Measurements from ENCODE around the gene HNRNPR.

HNRNPR gene

DNA sequence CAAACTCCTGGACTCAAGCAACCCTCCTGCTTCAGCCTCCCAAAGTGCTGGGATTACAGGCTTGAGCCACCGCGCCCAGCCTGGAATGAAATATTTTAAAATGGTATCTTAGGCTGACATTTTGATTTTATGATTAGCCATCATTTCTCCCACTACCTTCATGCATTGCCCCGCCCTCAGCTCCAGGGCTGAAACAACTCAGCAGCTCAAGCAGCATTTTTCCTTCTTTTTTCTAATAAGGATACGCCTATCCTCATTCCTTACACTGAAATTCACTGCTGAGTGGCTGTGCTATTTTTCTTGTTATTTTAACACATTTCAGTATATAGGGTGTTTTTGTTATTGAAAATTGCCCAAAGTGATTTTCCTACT, 70.0 kb downstream of the HNRNPR start:
- CTCF ChIA-PET = interaction anchor here (1.3 kb wide), 1 partner anchor 89 kb away, joined by 3 read pairs; no protein-coding TSS in a partner anchor

DNA sequence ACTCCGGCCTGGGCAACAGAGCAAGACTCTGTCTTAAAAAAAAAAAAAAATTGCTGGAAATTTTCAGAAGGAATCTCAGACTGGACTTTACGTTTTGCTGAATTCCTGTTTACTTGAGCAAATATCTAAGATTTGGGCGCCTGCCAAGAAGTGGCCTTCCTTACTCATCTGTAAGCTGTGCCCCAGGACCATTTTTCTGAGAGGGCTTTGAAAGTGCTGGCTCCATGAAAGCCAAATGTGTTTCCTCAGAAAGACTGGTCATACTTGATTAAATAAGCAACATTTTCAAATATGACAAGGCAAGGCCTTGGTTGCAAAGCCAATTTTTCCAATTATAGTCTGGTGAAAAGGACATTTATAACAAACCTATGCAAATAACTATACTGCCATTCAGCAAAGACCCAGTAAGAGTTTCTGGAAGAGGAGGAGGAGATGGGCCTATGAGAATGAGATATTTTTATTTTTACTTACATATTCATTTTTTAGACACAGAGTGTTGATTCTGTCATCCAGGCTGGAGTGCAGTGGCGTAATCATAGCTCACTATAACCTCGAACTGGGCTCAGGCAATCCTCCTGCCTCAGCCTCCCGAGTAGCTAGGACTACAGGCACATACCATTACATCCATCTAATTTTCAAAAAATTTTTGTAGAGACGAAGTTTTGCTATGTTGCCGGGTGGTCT, 70.5 kb downstream of the HNRNPR start:
- POLR2A ChIA-PET = no interaction called here
- Histone ChIP-seq H3K27ac (ENCODE audit: extremely low read depth, low read depth, low read length) (no peak overlapping the region), H3K4me3 (ENCODE audit: low read depth, low read length) (no peak overlapping the region), H3K4me1 (ENCODE audit: control insufficient read depth, insufficient read depth, low read length) (no peaks in the 10 kb centered on the region), H3K9me3 (ENCODE audit: control insufficient read depth, insufficient read depth, low read depth, low read length) (no peaks in the 10 kb centered on the region), H3K36me3 (ENCODE audit: control insufficient read depth in 2 of 2, insufficient read depth in 1 of 2, low read length in 2 of 2) (peaks cover 0 to 6% of the 10 kb centered on the region in 2 experiments; a peak in 1 of 3 replicates)
- CTCF ChIA-PET = interaction anchor here (0.7 to 1.3 kb wide), 2 partner anchors 35 to 88 kb away, joined by 3 to 4 read pairs; no protein-coding TSS in a partner anchor
- no peak for TF ChIP-seq ZNF391 (tag by site-specific recombination; IDR thresholded peaks at IDR 0.05; ENCODE audit: borderline replicate concordance, low read depth)
- no peak for TF ChIP-seq ZNF544 (tag by site-specific recombination; IDR thresholded peaks at IDR 0.05)
- TF ChIP-seq ZNF692 (tag by site-specific recombination; IDR thresholded peaks at IDR 0.05) = no peak
- TF ChIP-seq ZNF398 (tag by site-specific recombination; IDR thresholded peaks at IDR 0.05) = no peak
- no peak for TF ChIP-seq ZSCAN23 (tag by site-specific recombination; IDR thresholded peaks at IDR 0.05)
- no peak for TF ChIP-seq ZNF169 (tag by site-specific recombination; IDR thresholded peaks at IDR 0.05)
- TF ChIP-seq, protein P1, sequence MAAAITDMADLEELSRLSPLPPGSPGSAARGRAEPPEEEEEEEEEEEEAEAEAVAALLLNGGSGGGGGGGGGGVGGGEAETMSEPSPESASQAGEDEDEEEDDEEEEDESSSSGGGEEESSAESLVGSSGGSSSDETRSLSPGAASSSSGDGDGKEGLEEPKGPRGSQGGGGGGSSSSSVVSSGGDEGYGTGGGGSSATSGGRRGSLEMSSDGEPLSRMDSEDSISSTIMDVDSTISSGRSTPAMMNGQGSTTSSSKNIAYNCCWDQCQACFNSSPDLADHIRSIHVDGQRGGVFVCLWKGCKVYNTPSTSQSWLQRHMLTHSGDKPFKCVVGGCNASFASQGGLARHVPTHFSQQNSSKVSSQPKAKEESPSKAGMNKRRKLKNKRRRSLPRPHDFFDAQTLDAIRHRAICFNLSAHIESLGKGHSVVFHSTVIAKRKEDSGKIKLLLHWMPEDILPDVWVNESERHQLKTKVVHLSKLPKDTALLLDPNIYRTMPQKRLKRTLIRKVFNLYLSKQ (tag by site-specific recombination; IDR thresholded peaks at IDR 0.05; ENCODE audit: borderline replicate concordance) = no peak
- TF ChIP-seq ZNF777 (tag by site-specific recombination; IDR thresholded peaks at IDR 0.05; ENCODE audit: borderline replicate concordance) = no peak
- no peak for TF ChIP-seq ZNF707 (tag by site-specific recombination; IDR thresholded peaks at IDR 0.05)
- no peak for TF ChIP-seq ZNF423 (tag by site-specific recombination; IDR thresholded peaks at IDR 0.05)
- TF ChIP-seq WT1 (tag by site-specific recombination; IDR thresholded peaks at IDR 0.05) = no peak
- TF ChIP-seq, protein P2, sequence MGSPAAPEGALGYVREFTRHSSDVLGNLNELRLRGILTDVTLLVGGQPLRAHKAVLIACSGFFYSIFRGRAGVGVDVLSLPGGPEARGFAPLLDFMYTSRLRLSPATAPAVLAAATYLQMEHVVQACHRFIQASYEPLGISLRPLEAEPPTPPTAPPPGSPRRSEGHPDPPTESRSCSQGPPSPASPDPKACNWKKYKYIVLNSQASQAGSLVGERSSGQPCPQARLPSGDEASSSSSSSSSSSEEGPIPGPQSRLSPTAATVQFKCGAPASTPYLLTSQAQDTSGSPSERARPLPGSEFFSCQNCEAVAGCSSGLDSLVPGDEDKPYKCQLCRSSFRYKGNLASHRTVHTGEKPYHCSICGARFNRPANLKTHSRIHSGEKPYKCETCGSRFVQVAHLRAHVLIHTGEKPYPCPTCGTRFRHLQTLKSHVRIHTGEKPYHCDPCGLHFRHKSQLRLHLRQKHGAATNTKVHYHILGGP (tag by site-specific recombination; IDR thresholded peaks at IDR 0.05) = no peak
- no peak for TF ChIP-seq ZNF571 (tag by site-specific recombination; IDR thresholded peaks at IDR 0.05)
- TF ChIP-seq ZNF23 (tag by site-specific recombination; IDR thresholded peaks at IDR 0.05; ENCODE audit: borderline replicate concordance) = no peak
- no peak for TF ChIP-seq ZBTB10 (tag by site-specific recombination; IDR thresholded peaks at IDR 0.05)

More for the DNA sequence above, 70.0 kb downstream of the HNRNPR start:
- H3K27ac ChIP-seq (ENCODE audit: extremely low read depth, low read depth, low read length) = no peak overlapping the region
- POLR2A ChIA-PET = interaction anchor here (0.6 kb wide), 1 partner anchor 279 kb away, joined by 4 read pairs; no protein-coding TSS in a partner anchor
- TF ChIP-seq ZNF791 (tag by site-specific recombination; IDR thresholded peaks at IDR 0.05) = no peak
- TF ChIP-seq ZNF239 (tag by site-specific recombination; IDR thresholded peaks at IDR 0.05) = no peak
- no peak for TF ChIP-seq ZNF221 (tag by site-specific recombination; IDR thresholded peaks at IDR 0.05; ENCODE audit: borderline replicate concordance)
- TF ChIP-seq ZNF76 (tag by site-specific recombination; IDR thresholded peaks at IDR 0.05; ENCODE audit: borderline replicate concordance, low read depth) = no peak
- no peak for TF ChIP-seq ZFP69B (tag by site-specific recombination; IDR thresholded peaks at IDR 0.05)
- no peak for TF ChIP-seq ZNF600 (tag by site-specific recombination; IDR thresholded peaks at IDR 0.05)
- TF ChIP-seq IKZF3 (tag by site-specific recombination; IDR thresholded peaks at IDR 0.05) = no peak
- TF ChIP-seq ZNF621 (tag by site-specific recombination; IDR thresholded peaks at IDR 0.05) = no peak
- peaks cover 0 to 10% of the 10 kb centered on the region in 2 experiments; a peak in 1 of 3 replicates for H3K36me3 ChIP-seq (ENCODE audit: control insufficient read depth in 2 of 2, insufficient read depth in 1 of 2, low read length in 2 of 2)
- H3K9me3 ChIP-seq (ENCODE audit: control insufficient read depth, insufficient read depth, low read depth, low read length) = no peaks in the 10 kb centered on the region
- H3K4me1 ChIP-seq (ENCODE audit: control insufficient read depth, insufficient read depth, low read length) = no peaks in the 10 kb centered on the region
- no peak overlapping the region for H3K4me3 ChIP-seq (ENCODE audit: low read depth, low read length)
